Kasumi-1 (cell line): ENCODE data around the gene FOSB.

Experiments
- DNase-seq, 2 experiments: peaks; one replicate each; lab custom pipeline; 2025; lab: John Stamatoyannopoulos, UW

Gene FOSB

DNA sequence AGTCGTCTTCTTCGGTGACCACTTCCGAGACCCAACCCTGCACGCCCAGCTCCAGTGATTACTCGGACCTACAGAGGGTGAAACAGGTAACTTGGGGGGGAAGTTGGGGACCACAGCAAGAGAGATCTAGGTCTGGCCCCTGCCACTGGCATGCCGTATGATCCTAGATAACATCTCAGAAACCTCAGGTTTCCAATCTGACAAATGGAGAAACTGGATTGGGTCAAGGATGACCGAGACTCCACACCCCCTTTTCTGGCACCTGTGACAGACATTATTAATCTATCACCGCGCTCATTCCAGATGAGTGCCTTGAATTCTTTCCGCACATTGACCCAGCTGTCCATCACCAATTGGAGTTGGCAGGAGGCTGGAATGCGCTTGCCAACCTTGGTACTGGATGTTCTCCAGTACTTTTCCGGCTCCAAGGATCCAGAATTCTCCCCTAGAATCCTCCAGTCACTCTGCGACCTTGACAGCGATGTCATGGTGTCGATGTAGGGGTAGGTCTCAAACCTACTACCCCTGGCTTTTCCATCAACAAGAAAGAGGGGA lies 56.9 kb downstream of the FOSB start:
- no peak for DNase-seq
